Right lobe of liver (tissue), 4 donors: ENCODE data around the gene PTPN11.

Source experiments
- CTCF ChIP-seq, 4 donors: fragments of 200-600 bp in 3 of 4; fragments of 450-650 bp in 1 of 4; IDR thresholded peaks; one replicate each; pipeline versions ENCODE4 v1.5.1 to v1.8.0; 2016 to 2022; ENCODE audit warnings: antibody characterized with exemption in 4 of 4, mild to moderate bottlenecking in 2 of 4
- POLR2A ChIP-seq: fragments of 450-650 bp; IDR thresholded peaks from one replicate; pipeline ENCODE4 v1.6.1; 2017; ENCODE audit warnings: antibody characterized with exemption, mild to moderate bottlenecking
- donor health status: DM: no; HTN: no; CAD: no.
- donor health status: DM: no; HTN: no; CAD: no.
- donor health status: DM: no; HTN: yes; CAD: no.

DNA sequence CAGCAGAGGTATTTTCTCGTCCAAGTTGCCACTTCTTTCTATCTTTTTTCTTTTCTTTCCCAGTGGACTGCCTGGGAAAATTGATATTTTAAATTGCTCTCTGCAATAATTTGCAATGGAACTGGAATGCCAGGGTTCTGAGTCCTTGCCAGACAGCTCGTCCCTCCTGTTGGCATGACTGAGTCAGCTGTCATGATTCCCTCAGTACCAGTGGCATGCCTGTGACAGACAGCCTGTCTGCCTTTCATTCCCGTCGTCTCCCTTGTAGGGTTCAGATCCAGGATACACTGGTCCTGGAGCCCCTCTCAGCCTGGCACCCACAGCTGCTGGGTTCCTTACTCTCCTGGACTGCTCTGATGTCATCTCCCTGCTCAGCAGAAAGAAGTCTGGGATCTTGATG lies 84.8 kb downstream of the PTPN11 start:
- TF ChIP-seq POLR2A = no peak
- TF ChIP-seq CTCF (IDR thresholded peaks at IDR 0.05) = no peak
